GM12878 (cell line): ENCODE results near the gene S100A8. TPM values are rescaled to one million over a fixed set of nuclear protein-coding genes. Genes with fewer than 3 reads are reported as not detected.

Source experiments
- CHD1 ChIP-seq: IDR thresholded peaks from 2 replicates; pipeline ENCODE4 v1.6.1; 2012; ENCODE audit warnings: low read depth, low read length, improper control_type of control experiment
- CHD2 ChIP-seq: IDR thresholded peaks from 2 replicates; pipeline ENCODE4 v1.6.1; 2011; ENCODE audit warnings: low read depth, low read length, improper control_type of control experiment, borderline replicate concordance
- ESRRA ChIP-seq: IDR thresholded peaks from 2 replicates; pipeline ENCODE4 v1.6.1; 2012; ENCODE audit warnings: mild to moderate bottlenecking, low read length, improper control_type of control experiment
- JUNB ChIP-seq: IDR thresholded peaks from 2 replicates; pipeline ENCODE4 v1.6.1; 2016; ENCODE audit warnings: antibody characterized with exemption, mild to moderate bottlenecking
- MEF2B ChIP-seq: fragments of 450-650 bp; IDR thresholded peaks from 2 replicates; pipeline ENCODE4 v1.6.1; 2018; ENCODE audit warnings: mild to moderate bottlenecking, moderate library complexity; ENCODE audit not compliant: partially characterized antibody, poor library complexity, severe bottlenecking
- MTA3 ChIP-seq: IDR thresholded peaks from 2 replicates; pipeline ENCODE4 v1.6.1; 2012; ENCODE audit warnings: low read length, inconsistent platforms, borderline replicate concordance
- NFYB ChIP-seq: IDR thresholded peaks from 2 replicates; pipeline ENCODE4 v1.6.1; 2011; ENCODE audit warnings: low read depth, mild to moderate bottlenecking, low read length, improper control_type of control experiment, moderate library complexity; ENCODE audit not compliant: insufficient read depth
- RELA ChIP-seq: fragments of 450-650 bp; IDR thresholded peaks from 2 replicates; pipeline ENCODE4 v1.8.0; 2014; ENCODE audit warnings: borderline replicate concordance; ENCODE audit not compliant: partially characterized antibody
- SPI1 ChIP-seq: IDR thresholded peaks from 2 replicates; pipeline ENCODE4 v1.6.1; 2011; ENCODE audit warnings: low read depth, mild to moderate bottlenecking, low read length, moderate library complexity, borderline replicate concordance; ENCODE audit not compliant: insufficient read depth
- TCF3 ChIP-seq: IDR thresholded peaks from 2 replicates; pipeline ENCODE4 v1.6.1; 2012; ENCODE audit warnings: low read depth, mild to moderate bottlenecking, low read length, borderline replicate concordance; ENCODE audit not compliant: insufficient read depth
- ZBED1 ChIP-seq: IDR thresholded peaks from 2 replicates; pipeline ENCODE4 v1.6.1; 2016; ENCODE audit warnings: borderline replicate concordance
- polyA plus RNA-seq, 11 experiments: library from polyadenylated mRNA; depleted of rRNA in 4 of 11; unstranded in 6 of 11; stranded (reverse) in 5 of 11; fragments of >200 nt; fragmentation: Nextera tagmentation in 4 of 11; fragmentation: Illumina TruSeq in 1 of 11; extraction: Ambion mirVana in 4 of 11; extraction: Trizol in 1 of 11; gene quantifications; 1 replicate in 1 of 11; 2 replicates in 10 of 11; pipeline versions ENCODE4 v1.2.1 to v1.2.3, GENCODE V29; 2011 to 2016; ENCODE audit warnings: inconsistent platforms in 2 of 11, missing spikeins in 2 of 11, low read depth in 1 of 11
- total RNA-seq, 4 experiments: library from RNA; depleted of rRNA in 3 of 4; stranded (reverse); fragments of >200 nt in 3 of 4; fragmentation: Illumina TruSeq in 1 of 4; extraction: Trizol in 1 of 4; gene quantifications; 2 replicates each; pipeline versions ENCODE4 v1.2.1 to v1.2.3, GENCODE V29; 2013 to 2021
- TF ChIP-seq, protein P1 (sequence below): fragments of 450-650 bp; IDR thresholded peaks from 2 replicates; pipeline ENCODE4 v1.6.1; 2016; ENCODE audit warnings: mild to moderate bottlenecking
- TF ChIP-seq, protein P2 (sequence below): fragments of 450-650 bp; IDR thresholded peaks from 2 replicates; pipeline ENCODE4 v1.6.1; 2017; ENCODE audit warnings: mild to moderate bottlenecking
- TF ChIP-seq, protein P3 (sequence below): IDR thresholded peaks from 2 replicates; pipeline ENCODE4 v1.6.1; 2011; ENCODE audit warnings: low read depth, mild to moderate bottlenecking, low read length, moderate library complexity, borderline replicate concordance; ENCODE audit errors: extremely low read depth

The S100A8 gene
- total and polyA plus RNA-seq, 10 of the 15 experiments (the other 5 are each of a cell fraction or from before 2014, with no cell fraction given) = 0.28 TPM; not detected in 9

DNA sequence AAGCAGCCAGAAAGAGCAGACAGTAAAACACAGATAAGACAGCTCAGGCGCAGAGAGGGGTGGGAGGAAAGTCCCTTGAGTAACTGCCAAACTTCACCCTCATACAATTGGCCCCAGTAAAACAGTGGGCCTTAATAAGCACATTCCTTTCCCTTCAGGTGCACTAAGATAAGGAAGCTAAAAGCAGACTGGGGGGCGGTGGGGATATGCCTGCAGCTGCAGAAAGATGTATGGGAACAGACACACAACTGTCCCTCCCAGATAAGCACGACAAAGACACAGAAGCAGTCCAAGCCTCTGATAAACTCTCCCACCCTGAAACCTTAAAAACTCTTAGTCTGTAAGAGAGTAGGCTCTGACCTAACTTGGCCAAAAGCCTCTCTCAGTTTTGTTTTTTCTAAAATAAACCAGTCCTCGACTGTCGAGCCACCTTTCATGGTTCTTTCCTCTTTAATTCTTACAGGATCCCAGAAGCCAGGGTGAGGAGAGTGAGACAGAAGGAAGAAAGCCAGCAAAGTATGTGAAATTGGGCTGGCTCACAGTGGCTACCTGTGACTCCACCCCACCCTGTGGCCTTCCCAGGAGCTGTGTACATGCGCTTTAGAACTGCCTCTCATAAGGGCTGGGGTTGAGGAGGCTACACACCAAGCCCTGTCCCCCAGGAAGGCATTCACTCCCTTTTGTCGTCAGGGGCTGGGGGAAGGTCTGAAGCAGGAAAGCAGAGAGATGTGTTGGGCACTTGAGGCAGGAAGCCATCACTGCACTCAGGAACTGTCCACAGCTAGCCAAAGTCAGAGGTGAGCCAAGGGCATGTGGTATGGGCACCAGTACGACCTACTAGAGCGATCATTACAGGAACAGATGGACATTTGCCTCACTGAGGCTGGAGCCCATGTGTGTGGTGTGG is 46.8 kb downstream of the S100A8 start (continued):
- TF ChIP-seq, protein P1, sequence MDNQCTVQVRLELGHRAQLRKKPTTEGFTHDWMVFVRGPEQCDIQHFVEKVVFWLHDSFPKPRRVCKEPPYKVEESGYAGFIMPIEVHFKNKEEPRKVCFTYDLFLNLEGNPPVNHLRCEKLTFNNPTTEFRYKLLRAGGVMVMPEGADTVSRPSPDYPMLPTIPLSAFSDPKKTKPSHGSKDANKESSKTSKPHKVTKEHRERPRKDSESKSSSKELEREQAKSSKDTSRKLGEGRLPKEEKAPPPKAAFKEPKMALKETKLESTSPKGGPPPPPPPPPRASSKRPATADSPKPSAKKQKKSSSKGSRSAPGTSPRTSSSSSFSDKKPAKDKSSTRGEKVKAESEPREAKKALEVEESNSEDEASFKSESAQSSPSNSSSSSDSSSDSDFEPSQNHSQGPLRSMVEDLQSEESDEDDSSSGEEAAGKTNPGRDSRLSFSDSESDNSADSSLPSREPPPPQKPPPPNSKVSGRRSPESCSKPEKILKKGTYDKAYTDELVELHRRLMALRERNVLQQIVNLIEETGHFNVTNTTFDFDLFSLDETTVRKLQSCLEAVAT = peak; percentile 6; the same call in 1 of the 2 replicates
- no peak for TF ChIP-seq ZBED1
- peak; percentile 33; the same call in 1 of the 2 replicates for TF ChIP-seq MTA3
- TF ChIP-seq MEF2B = peak; percentile 5
- TF ChIP-seq SPI1 = no peak
- no peak for TF ChIP-seq CHD1
- TF ChIP-seq, protein P2, sequence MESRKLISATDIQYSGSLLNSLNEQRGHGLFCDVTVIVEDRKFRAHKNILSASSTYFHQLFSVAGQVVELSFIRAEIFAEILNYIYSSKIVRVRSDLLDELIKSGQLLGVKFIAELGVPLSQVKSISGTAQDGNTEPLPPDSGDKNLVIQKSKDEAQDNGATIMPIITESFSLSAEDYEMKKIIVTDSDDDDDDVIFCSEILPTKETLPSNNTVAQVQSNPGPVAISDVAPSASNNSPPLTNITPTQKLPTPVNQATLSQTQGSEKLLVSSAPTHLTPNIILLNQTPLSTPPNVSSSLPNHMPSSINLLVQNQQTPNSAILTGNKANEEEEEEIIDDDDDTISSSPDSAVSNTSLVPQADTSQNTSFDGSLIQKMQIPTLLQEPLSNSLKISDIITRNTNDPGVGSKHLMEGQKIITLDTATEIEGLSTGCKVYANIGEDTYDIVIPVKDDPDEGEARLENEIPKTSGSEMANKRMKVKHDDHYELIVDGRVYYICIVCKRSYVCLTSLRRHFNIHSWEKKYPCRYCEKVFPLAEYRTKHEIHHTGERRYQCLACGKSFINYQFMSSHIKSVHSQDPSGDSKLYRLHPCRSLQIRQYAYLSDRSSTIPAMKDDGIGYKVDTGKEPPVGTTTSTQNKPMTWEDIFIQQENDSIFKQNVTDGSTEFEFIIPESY = no peak
- no peak for TF ChIP-seq JUNB
- no peak for TF ChIP-seq CHD2
- TF ChIP-seq NFYB = no peak
- TF ChIP-seq, protein P3, sequence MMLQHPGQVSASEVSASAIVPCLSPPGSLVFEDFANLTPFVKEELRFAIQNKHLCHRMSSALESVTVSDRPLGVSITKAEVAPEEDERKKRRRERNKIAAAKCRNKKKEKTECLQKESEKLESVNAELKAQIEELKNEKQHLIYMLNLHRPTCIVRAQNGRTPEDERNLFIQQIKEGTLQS = no peak
- TF ChIP-seq RELA = peak; percentile 38
- no peak for TF ChIP-seq ESRRA
- TF ChIP-seq TCF3 = no peak
